ENCODE results near the gene DCBLD1.
A peak's percentile ranks its signal among the peaks of the same experiment; 100 is the strongest.

DCBLD1 gene

GRCh38 chr6:117472667-117473066 lies 9.8 kb upstream of the DCBLD1 start:
- no peak overlapping the region for H3K27ac ChIP-seq
- TF ChIP-seq CTCF (IDR thresholded peaks at IDR 0.05) = no peak

GRCh38 chr6:117473401-117473800 lies 9.1 kb upstream of the DCBLD1 start:
- no peak overlapping the region for H3K27ac ChIP-seq
- no peak for TF ChIP-seq ZFX (IDR thresholded peaks at IDR 0.05; ENCODE audit: borderline replicate concordance)
- no peak for TF ChIP-seq CTCF (IDR thresholded peaks at IDR 0.05)

GRCh38 chr6:117477988-117478852 lies 4.3 kb upstream of the DCBLD1 start:
- no peak overlapping the region for H3K27ac ChIP-seq

GRCh38 chr6:117478853-117479231 lies 3.6 kb upstream of the DCBLD1 start:
- H3K27ac ChIP-seq = no peak overlapping the region
- TF ChIP-seq CTCF (IDR thresholded peaks at IDR 0.05) (no peak), ZFX (IDR thresholded peaks at IDR 0.05; ENCODE audit: borderline replicate concordance) (no peak)

More at GRCh38 chr6:117477988-117478852, 4.3 kb upstream of the DCBLD1 start:
- no peak for TF ChIP-seq CTCF (IDR thresholded peaks at IDR 0.05)
- TF ChIP-seq ZFX (IDR thresholded peaks at IDR 0.05; ENCODE audit: borderline replicate concordance) = no peak

GRCh38 chr6:117480651-117481050 lies 1.8 kb upstream of the DCBLD1 start:
- TF ChIP-seq ZFX (IDR thresholded peaks at IDR 0.05; ENCODE audit: borderline replicate concordance) (no peak), CTCF (IDR thresholded peaks at IDR 0.05) (no peak)
- no peak overlapping the region for H3K27ac ChIP-seq

GRCh38 chr6:117481278-117481925 lies 1.1 kb upstream of the DCBLD1 start:
- peak overlapping the region; percentile 94 for H3K27ac ChIP-seq

More at GRCh38 chr6:117481278-117481925, 1.1 kb upstream of the DCBLD1 start:
- TF ChIP-seq CTCF (IDR thresholded peaks at IDR 0.05) = no peak
